Sigmoid colon (tissue), 7 donors: ENCODE data around the gene SIGLEC5. TPM values are rescaled to one million over a fixed set of nuclear protein-coding genes. Genes with fewer than 3 reads are reported as not detected.

ENCODE experiments used
- DNase-seq: peaks from one replicate; pipeline ENCODE4 v3.0.0-alpha.2; 2019
- H3K27ac ChIP-seq, 4 donors: fragments of 200-600 bp; sonication (generic); one replicate each; pipeline ENCODE4 v1.5.1; 2016 to 2019; ENCODE audit warnings: mild to moderate bottlenecking in 1 of 4
- H3K27me3 ChIP-seq, 3 donors: fragments of 200-600 bp; sonication (generic); one replicate each; pipeline ENCODE4 v1.5.1; 2019; ENCODE audit warnings: mild to moderate bottlenecking in 1 of 3
- H3K36me3 ChIP-seq, 4 donors: fragments of 200-600 bp; sonication (generic); one replicate each; pipeline ENCODE4 v1.5.1; 2016 to 2019
- H3K4me1 ChIP-seq, 4 donors: fragments of 200-600 bp; sonication (generic); one replicate each; pipeline ENCODE4 v1.5.1; 2017 to 2019
- H3K4me3 ChIP-seq, 4 donors: fragments of 200-600 bp; sonication (generic); one replicate each; pipeline ENCODE4 v1.5.1; 2017 to 2019; ENCODE audit warnings: mild to moderate bottlenecking in 2 of 4, moderate library complexity in 1 of 4
- H3K9me3 ChIP-seq, 4 donors: fragments of 200-600 bp in 3 of 4; sonication (generic) in 3 of 4; one replicate each; pipeline versions ENCODE4 v1.5.1 to v1.6.1; 2013 to 2019
- EP300 ChIP-seq, 4 donors: sonication (generic); formaldehyde crosslinking; IDR thresholded peaks; one replicate each; pipeline ENCODE4 v1.6.1; 2017; ENCODE audit warnings: antibody characterized with exemption in 4 of 4
- POLR2A ChIP-seq, 2 donors: fragments of 450-650 bp; IDR thresholded peaks; one replicate each; pipeline ENCODE4 v1.6.1; 2016; ENCODE audit warnings: antibody characterized with exemption in 2 of 2, mild to moderate bottlenecking in 2 of 2, moderate library complexity in 2 of 2
- POLR2AphosphoS5 ChIP-seq, 4 donors: sonication (generic); formaldehyde crosslinking; IDR thresholded peaks; one replicate each; pipeline ENCODE4 v1.6.1; 2017; ENCODE audit warnings: antibody characterized with exemption in 4 of 4
- WGBS, 2 donors: extraction: QIAGEN DNeasy Blood & Tissue Kit; methylation state at CpG; one replicate each; pipeline ENCODE4 v1.1.7; 2013; 5-methylcytosine and 5-hydroxymethylcytosine counted together
- intact Hi-C: fragments of 100-400 bp; cut with DNase I; formaldehyde crosslinking; loops from one replicate; pipeline ENCODE4 v1.15.1; 2023
- polyA plus RNA-seq, 3 donors: library from polyadenylated mRNA; stranded (reverse); fragments of 200-250 nt; gene quantifications; one replicate each; pipeline ENCODE4 v1.2.3, GENCODE V29; 2013
- total RNA-seq, 4 donors: library from RNA; depleted of rRNA; stranded (reverse); fragments of >200 nt; gene quantifications; one replicate each; pipeline ENCODE4 v1.1.0, GENCODE V29; 2016
- TF ChIP-seq, protein P1 (sequence below), 4 experiments: fragments of 450-650 bp in 3 of 4; fragments of 200-600 bp in 1 of 4; IDR thresholded peaks; one replicate each; pipeline ENCODE4 v1.5.1; 2016 to 2019; ENCODE audit warnings: antibody characterized with exemption in 4 of 4, mild to moderate bottlenecking in 3 of 4, moderate library complexity in 2 of 4
- donor health status: healthy with polysubstance abuse.
- donor health status: Bipolar disorder and iron deficiency.
- donor health status: healthy.

SIGLEC5 gene
- total and polyA plus RNA-seq, 7 donors: 0.36 to 0.68 (median 0.52) TPM; not detected in 3

DNA sequence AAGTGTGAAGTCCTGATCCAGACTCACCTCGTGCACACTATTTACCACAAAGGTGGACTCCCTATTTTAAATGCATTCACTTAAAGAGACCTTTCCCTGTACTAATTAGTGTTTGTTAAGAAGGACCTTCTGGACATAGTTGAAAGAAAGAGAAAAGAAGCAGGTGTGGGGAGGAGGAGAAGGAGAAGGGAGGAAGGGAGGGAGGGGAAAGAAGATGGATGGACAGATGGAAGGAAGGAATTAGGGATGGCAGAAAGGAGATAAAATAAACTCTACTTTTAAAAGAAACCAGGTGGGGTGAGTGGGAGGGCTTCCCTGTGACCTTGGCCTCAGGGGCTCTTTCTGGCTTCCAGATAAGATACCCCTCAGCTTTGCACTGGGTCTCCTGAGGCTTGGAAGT lies 37.7 kb downstream of the SIGLEC5 start:
- H3K4me3 ChIP-seq: no peak overlapping the region
- no peak for DNase-seq
- intact Hi-C loops: no loop called here
- no peak overlapping the region for H3K27ac ChIP-seq
- H3K4me1 ChIP-seq: peaks cover 0 to 18% (median 15%) of the 10 kb centered on the region in 4 donors
- peaks cover 0 to 6% (median 4%) of the 10 kb centered on the region in 4 donors for H3K36me3 ChIP-seq
- H3K9me3 ChIP-seq: peaks cover 0 to 6% (median 2%) of the 10 kb centered on the region in 4 donors
- H3K27me3 ChIP-seq: peaks cover 0 to under 1% (median 0%) of the 10 kb centered on the region in 3 donors
- 64 to 75% methylated on average over 1 of the region's 1 CpG for WGBS, 2 donors
- TF ChIP-seq, protein P1, sequence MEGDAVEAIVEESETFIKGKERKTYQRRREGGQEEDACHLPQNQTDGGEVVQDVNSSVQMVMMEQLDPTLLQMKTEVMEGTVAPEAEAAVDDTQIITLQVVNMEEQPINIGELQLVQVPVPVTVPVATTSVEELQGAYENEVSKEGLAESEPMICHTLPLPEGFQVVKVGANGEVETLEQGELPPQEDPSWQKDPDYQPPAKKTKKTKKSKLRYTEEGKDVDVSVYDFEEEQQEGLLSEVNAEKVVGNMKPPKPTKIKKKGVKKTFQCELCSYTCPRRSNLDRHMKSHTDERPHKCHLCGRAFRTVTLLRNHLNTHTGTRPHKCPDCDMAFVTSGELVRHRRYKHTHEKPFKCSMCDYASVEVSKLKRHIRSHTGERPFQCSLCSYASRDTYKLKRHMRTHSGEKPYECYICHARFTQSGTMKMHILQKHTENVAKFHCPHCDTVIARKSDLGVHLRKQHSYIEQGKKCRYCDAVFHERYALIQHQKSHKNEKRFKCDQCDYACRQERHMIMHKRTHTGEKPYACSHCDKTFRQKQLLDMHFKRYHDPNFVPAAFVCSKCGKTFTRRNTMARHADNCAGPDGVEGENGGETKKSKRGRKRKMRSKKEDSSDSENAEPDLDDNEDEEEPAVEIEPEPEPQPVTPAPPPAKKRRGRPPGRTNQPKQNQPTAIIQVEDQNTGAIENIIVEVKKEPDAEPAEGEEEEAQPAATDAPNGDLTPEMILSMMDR (IDR thresholded peaks at IDR 0.05): no peak
- TF ChIP-seq POLR2A (IDR thresholded peaks at IDR 0.05): no peak
- no peak for TF ChIP-seq POLR2AphosphoS5 (IDR thresholded peaks at IDR 0.05)
- no peak for TF ChIP-seq EP300 (IDR thresholded peaks at IDR 0.05)

DNA sequence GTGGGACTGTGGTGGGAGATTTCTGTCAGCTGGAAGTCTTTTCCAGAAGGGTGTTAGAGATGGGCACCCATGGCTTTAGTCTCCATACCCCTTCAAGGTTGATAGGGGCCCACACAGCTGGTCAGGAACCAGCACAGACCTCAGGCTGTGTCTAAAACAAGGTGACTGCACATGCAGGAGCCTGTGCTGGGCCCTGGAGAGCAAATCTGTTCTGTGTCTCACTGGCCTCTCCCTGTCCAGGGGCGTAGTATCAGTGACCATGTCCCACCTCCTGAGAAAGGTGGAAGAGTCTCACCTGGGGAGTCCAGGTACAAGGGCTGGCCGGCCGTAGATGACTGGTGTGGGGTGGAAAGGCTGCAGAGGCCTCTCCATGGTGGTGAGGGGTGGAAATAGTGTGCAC lies 39.8 kb downstream of the SIGLEC5 start:
- TF ChIP-seq EP300 (IDR thresholded peaks at IDR 0.05) (no peak), POLR2AphosphoS5 (IDR thresholded peaks at IDR 0.05) (no peak), POLR2A (IDR thresholded peaks at IDR 0.05) (no peak)
- TF ChIP-seq, protein P1 (IDR thresholded peaks at IDR 0.05): no peak
- peaks cover 14 to 26% (median 19%) of the 10 kb centered on the region in 4 donors for H3K36me3 ChIP-seq
- H3K4me3 ChIP-seq: no peak overlapping the region
- H3K4me1 ChIP-seq: peaks cover 0 to 18% (median 15%) of the 10 kb centered on the region in 4 donors
- no peak overlapping the region for H3K27ac ChIP-seq
- H3K27me3 ChIP-seq: no peaks in the 10 kb centered on the region
- DNase-seq: no peak
- intact Hi-C loops: no loop called here
- whole genome bisulfite sequencing, 2 donors: 81 to 98% methylated on average over 3 of the region's 3 CpGs
- peaks cover 0 to 11% (median 4%) of the 10 kb centered on the region in 4 donors for H3K9me3 ChIP-seq

DNA sequence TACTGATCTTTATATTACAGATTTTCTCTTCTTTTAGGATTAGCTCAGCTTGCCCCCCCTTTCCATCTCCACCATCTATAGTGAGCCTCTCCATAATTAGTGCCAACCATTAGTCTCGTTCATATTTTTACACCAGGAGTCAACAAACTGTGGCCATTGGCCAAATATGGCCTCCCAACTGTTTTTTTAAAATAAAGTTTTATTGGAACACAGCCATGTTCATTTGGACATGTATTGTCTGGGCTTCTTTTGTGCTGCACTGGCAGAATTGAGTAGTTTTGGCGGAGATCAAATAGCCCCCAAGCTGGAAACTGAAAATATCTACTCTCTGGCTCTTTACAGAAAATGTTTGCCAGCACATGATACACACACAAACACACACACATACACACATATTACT lies 40.7 kb downstream of the SIGLEC5 start:
- DNase-seq: no peak
- no peak for TF ChIP-seq EP300 (IDR thresholded peaks at IDR 0.05)
- TF ChIP-seq, protein P1 (IDR thresholded peaks at IDR 0.05): no peak
- peaks cover 0 to 11% (median 4%) of the 10 kb centered on the region in 4 donors for H3K9me3 ChIP-seq
- WGBS, 2 donors: 94 to 95% methylated on average over 2 of the region's 2 CpGs
- no peak overlapping the region for H3K4me3 ChIP-seq
- H3K27ac ChIP-seq: no peak overlapping the region
- no peaks in the 10 kb centered on the region for H3K27me3 ChIP-seq
- peaks cover 19 to 33% (median 20%) of the 10 kb centered on the region in 4 donors for H3K36me3 ChIP-seq
- H3K4me1 ChIP-seq: peaks cover 0 to 12% (median 10%) of the 10 kb centered on the region in 4 donors
- intact Hi-C loops: no loop called here

DNA sequence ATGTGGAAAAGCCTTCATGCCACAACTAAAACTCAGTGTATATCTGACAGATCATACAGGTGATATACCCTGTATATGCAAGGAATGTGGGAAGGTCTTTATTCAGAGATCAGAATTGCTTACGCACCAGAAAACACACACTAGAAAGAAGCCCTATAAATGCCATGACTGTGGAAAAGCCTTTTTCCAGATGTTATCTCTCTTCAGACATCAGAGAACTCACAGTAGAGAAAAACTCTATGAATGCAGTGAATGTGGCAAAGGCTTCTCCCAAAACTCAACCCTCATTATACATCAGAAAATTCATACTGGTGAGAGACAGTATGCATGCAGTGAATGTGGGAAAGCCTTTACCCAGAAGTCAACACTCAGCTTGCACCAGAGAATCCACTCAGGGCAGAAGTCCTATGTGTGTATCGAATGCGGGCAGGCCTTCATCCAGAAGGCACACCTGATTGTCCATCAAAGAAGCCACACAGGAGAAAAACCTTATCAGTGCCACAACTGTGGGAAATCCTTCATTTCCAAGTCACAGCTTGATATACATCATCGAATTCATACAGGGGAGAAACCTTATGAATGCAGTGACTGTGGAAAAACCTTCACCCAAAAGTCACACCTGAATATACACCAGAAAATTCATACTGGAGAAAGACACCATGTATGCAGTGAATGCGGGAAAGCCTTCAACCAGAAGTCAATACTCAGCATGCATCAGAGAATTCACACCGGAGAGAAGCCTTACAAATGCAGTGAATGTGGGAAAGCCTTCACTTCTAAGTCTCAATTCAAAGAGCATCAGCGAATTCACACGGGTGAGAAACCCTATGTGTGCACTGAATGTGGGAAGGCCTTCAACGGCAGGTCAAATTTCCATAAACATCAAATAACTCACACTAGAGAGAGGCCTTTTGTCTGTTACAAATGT lies 42.7 kb downstream of the SIGLEC5 start:
- TF ChIP-seq EP300 (IDR thresholded peaks at IDR 0.05) (no peak), POLR2A (IDR thresholded peaks at IDR 0.05) (no peak), POLR2AphosphoS5 (IDR thresholded peaks at IDR 0.05) (no peak)
- TF ChIP-seq, protein P1 (IDR thresholded peaks at IDR 0.05): no peak
- Histone ChIP-seq H3K4me3 (no peak overlapping the region), H3K4me1 (no peaks in the 10 kb centered on the region), H3K27me3 (no peaks in the 10 kb centered on the region), H3K36me3 (peaks cover 20 to 53% (median 25%) of the 10 kb centered on the region in 4 donors), H3K27ac (no peak overlapping the region), H3K9me3 (peaks cover 0 to 11% (median 4%) of the 10 kb centered on the region in 4 donors)
- 97% methylated on average over 9 of the region's 9 CpGs for WGBS, 2 donors
- no peak for DNase-seq
- intact Hi-C loops: no loop called here
